HG03469 (cell line): Measurements from ENCODE around the gene SV2C.
A peak's percentile ranks its signal among the peaks of the same experiment; 100 is the strongest.

Experiments used
- ATAC-seq: cut with Tn5 transposase; IDR thresholded peaks from one replicate; pipeline ENCODE4 v1.9.1; 2021; ENCODE audit warnings: mild to moderate bottlenecking, moderate library complexity, moderate number of reproducible peaks; ENCODE audit not compliant: unreplicated experiment

The SV2C gene

DNA sequence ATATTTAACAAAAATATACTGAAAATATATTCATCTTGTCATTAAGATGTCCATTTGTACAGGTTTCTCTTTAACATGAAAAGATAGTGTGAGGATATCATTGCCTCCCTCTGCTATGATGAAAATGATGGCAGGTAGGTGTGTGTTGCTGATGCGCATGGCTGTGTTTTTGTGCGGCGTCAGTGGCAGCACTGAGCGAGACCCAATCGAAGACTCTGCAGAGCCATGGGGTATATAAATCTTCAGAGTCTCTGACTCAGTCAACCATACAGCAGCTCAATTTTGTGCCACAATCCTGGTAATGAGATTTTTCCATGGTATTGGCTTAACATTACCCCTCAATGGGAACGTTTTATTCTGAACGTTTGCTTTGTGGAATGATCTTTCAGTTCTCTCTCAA is 166.4 kb downstream of the SV2C start:
- ATAC-seq, result no peak

DNA sequence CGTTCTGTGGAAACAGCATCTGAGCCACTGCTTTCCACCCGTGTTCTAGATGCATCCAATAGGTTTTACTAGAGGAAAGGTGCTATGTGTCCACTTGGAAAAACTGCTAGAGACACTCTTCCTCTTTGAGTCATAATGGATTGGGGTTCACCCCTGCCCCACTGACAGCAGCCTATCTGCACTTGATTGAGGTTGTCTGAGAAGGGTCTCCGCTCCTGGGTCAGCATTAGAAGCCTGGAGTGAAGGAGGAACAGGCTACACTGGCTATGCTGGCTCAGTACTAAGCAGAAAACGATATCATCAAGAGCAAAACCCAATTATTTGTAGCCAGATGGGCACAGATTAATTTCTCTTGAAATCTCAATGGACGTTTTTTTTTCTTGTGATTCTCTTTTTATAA is 167.3 kb downstream of the SV2C start:
- ATAC-seq, result no peak

DNA sequence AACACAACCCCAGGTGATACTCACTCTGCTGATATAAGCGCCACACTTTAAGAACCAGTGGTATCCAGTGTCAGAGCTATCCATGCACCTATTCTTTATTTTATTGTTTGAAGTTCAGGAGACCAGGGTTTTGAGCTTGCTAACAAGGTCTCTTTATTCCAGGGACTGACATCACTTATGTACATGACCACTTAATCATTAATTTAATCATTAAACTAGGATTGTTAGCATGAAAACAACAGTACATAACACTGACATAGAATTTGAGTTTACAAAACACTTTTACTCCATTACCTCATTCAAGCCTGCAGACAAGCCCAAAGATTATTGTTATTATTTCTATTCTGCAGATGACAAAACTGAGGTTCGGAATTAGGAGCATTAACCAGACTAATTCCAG is 168.5 kb downstream of the SV2C start:
- ATAC-seq, result no peak

DNA sequence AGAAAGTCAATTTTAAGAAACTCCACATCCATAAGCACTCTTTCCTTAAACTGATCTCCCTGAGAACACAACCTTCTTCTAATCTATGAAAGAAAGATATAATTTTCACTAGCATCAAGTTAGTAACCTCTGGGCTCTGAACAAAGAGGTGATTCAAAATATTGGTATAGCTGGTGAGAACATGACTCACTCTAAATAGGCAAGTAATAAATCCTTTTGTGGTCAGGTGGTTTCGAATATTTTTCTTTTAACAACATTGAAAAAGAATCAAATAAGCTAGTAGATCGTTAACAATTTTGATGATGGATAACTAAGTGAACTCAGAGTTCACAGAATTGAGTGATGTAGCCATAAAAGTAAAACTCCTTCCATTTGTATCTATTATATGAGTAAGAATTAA is 169.3 kb downstream of the SV2C start:
- no peak for ATAC-seq

DNA sequence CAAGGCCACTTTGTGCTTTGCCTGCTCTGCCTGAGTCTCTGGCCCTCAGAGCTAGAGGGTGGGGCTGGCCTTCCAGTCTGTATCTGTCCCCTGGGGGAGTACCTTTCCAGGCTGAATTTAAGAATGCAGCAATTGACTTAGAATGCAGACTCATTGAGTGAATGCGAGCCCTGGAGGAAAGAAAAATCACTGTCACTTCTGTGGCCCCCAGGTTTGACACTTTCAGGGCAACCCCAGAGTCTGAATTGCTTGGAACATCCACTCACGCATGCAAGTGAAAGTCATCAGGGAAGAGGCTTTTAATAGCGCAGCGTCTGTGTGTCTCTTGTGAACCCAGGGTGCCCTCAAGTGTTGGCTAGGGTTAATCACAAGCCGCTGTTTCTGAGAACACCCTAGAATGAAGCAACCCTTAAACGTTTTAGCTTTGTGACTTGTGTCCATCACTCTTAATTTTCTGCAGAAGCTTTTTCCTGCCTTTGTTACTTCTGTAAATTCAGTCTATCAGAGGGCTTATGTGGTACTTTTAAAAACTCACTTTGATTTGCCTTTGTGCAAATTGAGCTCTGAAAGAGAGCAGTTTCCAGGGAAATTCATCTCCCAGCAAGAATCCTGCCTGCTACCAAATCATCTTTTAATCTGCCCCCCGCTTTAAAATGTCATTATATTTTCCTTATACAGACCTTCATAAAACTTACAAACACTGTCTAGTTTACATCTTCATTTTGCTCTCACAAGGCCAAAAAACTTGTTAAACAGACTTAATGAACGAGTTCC is 173.1 kb downstream of the SV2C start:
- peak; percentile 50 for ATAC-seq

DNA sequence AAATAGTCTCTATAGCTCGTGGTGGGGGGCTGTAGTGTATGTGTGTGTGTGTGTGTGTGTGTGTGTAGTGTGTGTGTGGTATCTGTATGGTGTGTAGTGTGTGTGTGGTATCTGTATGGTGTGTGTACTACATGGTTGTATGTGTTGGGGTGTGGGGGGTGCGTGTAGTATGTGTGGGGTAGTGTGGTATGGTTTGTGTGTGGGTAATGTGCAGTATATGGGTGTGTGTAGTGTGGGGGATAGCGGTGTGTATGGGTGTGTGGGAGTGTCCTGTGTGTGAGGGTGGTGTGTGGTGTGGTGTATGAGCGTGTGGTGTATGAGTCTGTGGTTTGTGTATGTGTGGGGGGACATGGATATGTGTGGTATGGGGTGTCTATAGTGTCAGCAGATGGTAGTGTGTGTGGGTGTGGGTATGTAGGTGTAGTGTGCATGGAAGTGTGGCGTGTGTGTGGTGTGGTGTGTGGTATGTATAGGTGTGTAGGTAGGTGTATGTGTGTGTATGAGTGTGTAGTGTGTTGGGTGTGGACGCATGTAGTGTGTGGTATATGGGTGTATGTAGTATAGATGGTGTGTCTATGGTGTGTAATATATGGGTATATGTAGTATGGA is 174.1 kb downstream of the SV2C start:
- no peak for ATAC-seq

DNA sequence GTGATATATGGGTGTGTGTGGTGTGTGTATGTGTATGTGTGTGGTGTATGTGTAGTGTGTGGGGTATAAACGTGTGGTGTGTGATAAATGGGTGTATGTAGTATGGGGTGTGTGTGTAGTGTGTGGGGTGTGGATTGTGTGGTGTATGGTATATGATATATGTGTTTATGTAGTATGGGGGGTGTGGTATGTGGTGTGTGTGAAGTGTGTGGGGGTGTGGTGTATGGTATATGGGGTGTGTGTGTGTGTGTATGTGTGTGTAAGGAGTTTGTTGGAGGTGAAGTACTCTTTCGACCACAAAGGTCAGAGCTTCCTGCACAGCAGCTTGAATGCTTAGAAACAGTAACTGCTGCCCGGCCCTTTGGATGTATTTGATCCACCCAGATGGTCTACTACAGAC is 174.7 kb downstream of the SV2C start:
- ATAC-seq, result no peak

DNA sequence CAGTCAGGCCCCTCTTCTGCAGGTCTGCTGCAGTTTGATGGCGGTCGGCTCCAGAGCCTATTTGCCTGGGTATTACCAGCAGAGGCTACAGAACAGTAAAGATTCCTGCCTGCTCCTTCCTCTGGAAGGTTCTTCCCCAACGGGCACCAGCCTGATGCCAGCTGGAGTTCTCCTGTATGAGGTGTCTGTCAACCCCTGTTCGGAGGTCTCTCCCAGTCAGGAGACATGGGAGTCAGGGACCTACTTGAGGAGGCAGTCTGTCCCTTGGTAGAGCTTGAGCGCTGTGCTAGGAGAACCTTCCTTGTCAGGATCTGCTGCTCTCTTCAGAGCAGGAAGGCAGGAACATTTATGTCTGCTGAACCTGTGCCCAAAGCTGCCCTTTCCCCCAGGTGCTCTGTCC is 181.5 kb downstream of the SV2C start:
- no peak for ATAC-seq

DNA sequence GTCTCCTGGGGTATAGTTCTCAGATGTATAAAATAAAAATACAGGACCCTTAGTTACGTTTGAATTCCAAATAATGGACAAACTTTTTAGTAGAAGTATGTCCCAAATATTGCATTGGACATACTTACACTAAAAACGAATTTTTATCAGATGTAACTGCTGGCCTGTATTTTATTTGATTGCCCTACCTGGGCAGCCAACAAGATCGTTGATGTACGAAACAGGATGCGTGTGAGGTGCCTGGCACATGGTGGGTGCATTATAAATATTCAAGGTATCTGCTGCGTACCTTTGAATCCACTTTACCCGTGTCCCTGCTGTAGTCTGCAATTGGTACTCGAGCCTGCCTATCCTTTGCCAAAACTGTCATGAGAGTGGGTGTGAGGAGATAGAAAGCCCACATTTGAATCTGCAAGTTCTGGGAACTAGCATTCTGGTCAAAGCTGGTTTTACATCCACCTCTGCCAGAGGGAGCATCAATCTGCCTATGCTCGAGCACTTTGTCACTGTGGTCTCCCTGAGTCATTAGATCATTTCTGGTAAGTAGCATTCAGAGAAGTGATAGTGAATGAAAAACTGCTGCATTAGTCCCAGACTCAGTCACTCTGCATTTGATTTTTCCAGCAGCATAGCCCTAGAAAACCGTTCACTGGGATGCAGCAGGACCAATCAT is 186.2 kb downstream of the SV2C start:
- ATAC-seq, result no peak

DNA sequence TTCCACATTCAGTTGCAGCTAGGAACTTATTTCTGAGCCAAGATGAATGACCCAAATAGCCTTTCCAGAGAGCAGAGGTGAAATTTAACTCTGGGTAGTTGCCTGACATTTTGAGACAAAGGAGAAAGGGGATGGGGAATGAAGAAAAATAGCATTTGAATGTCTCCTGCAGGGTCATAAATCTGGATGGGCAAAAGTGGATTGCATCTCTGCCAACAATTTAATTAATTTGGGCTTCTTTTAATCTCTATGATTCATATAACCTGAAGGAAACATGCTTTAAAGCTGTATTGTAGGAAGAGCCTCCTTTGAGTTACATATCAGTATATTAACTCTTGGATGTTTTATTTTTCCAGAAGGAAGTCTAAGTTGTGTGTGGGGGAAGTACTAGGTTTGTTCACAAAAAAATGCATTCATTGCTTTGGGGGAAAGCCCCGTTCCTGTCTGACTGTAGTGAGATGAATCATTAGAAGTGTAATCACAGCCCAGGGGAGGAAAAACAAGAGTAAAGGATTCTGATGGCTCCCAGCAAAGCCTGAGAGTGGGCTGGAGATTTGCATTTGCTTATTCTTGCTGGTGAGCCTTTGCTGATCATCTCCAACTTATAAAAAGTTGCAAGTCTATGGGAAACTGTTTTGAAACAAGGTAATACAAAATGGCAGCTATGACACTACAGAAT is 186.9 kb downstream of the SV2C start:
- ATAC-seq, result no peak

DNA sequence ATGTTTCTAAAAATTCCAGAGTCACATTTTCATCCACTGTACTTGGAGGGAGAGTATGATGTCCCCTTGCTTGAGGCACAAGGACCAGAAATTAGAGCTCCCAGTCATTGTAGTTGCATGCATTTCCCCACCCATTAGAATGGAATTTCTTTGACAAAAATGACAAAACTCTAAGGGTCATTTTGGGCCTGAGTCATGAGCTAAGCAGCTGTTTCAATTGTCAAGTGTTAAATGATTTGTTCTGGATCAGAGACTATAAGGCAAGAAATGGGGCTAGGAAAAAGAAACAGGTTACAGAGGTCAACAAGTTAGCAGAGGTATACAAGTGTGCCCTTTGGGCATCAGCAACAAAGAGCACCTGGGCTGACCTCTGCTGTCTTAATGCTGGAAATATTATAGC is 188.7 kb downstream of the SV2C start:
- ATAC-seq, result no peak

DNA sequence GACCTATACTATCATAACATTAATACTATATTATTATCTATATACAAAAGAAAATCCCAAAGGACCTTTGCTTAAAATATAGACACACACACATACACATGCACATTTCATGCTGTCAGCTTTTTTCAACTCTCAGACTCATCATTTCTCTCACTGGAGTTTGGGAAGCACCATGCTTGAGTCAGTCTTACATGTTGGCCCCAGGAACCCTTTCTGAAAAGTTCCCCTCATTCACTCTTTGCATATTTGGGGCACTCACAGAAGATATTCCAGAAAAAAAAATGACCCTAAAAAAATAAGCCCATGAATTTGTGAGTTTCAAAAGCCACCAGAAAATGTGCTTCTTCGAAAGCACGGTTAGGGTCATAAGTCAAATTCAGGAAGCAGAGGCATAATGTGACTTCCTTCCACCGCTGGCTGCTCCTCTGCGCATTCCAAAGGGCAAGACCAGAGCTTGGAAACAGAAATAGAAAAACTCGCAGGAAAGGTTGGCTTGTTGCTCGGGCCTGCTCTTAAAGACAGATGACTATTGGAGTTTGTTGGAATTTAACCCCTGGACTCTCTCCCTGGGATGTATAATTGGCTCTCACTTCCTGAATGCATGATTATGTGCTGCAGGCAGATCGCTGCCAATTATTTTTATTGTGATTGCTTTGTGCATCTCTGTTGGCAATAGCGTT is 190.2 kb downstream of the SV2C start:
- no peak for ATAC-seq

DNA sequence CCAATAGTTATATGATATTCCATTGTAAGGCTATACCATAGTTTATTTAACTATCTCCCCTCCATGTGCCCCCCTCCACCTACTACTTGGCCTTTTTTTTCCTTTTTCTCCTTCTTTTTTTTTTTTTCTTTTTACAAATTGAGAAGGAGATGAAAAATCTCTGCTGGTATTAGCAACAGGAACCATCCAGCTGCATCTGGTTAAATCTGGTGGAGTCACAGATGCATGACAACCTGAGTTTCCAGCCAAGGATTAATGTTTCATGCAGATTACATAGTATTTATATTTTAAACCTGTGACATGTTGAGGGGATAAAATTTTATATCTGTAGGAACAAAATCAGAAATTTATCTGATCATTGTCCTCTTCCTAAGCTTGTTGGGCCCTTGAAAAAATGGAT is 191.4 kb downstream of the SV2C start:
- no peak for ATAC-seq

DNA sequence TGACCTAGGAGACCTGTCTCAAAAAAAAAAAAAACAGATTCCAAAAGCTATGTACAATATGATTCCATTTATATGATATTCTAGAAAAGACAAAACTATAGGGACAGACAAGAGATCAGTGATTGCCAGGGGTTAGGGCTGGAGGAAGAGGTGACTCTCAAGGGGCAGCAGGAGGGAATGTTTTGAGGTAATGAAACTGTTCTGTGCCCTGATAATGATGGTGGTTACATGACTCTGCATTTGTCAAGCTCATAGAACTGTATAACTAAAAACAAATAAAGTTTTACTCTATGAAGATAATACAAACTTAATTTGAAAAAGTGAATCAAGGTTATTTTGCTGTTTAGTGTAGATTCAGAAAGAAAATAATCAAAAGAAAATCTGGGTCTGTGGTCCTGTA is 194.6 kb downstream of the SV2C start:
- ATAC-seq, result no peak

DNA sequence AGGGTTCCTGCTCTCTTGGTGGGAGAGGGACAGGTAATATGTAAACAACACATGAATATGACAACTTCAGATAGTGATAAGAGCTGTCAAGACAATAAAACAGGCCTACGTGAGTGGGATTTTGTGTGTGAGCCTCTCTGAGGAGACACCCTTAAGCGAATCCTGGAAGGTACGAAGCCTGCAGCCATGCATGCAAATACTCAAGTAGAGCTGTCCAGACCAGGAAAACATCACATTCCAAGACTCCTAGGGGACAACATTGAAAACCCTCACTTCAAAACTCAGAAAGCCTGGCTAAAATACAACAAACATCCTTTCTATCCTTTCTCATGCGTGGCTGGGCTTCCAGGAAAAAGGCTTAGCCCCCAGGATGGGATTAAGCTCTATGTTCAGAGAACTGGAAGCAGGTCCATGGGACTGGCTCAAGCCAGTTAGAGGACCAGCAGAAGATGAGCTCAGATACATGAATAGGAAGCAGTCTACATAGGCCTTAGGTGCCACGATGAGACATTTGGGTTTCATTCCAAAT is 195.1 kb downstream of the SV2C start:
- ATAC-seq, result no peak

DNA sequence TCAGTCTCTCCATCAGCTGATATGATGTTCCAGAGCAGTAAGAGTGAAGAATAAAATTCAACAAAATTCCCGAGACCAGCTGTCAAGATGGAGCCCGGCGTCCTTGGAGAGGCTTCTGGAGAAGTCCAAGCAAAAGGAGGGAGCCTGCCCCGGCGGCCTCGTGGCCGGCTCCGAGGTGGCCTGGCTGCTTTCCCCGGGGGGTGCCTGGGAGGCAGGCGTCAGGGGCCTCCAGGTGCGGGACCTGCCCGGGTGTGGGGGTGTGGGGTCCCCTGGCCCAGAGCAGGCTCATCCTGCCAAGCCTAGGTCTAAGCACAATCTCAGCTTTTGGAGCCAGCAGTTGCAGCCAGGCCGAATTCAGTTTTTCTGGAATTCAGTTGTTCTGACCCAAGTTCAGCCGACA is 197.3 kb downstream of the SV2C start:
- ATAC-seq, result no peak

DNA sequence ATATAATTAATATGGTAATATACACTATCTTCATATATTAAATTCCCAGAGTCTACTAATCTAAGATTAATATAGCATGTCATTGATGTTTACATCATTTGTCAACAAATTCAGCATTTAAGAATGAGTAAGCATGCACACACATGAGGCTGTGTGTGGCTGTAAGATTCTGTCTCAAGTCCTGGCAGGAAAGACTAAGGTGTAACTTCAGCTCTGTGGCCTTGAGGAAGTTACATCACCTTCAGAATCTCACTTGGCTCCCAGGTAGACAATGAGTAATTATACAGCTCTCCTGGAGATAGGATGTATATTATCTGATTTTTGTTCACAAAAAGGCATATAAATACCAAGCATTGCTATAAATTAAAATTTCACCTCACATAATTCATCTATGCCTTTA is 200.5 kb downstream of the SV2C start:
- ATAC-seq, result no peak

DNA sequence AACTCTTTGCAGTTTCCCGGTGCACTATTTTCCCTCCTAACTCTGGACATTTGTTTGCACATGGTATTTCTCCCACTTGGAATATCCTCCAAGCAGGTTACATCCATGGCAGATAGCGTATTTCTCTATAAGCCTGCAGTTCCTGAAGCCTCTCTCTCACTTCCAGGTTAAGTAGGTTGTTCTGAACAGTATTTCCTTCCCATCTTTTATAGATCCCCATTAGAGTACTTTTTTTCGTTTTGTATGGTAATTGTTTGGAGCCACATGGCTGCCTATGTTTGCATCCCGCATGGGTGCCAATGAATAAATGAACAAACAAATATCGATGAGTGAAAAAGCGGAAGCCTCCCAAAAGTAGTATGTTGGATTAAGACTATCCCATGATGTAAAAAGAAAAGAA is 206.5 kb downstream of the SV2C start:
- ATAC-seq, result no peak

DNA sequence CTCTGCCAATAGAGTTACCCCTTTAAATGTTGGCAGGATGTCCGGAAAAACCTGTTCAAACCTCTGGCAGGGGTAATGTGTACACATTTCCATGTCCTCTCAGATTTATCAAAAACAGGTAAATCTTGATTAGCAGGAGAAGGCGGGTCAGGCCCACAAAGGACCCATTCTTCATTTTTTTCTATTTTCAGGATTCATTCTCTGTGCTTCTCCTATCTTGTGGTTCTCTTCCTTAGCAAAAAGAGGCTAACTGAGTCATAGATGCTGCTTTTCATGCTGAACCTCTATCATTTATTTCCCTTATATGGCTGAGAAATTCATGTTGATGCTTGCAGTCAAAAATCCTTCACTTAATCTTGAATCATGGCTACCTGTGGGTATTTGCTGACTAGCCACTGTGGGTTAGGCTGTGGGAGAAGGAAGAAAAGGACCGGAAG is 207.2 kb downstream of the SV2C start:
- no peak for ATAC-seq

DNA sequence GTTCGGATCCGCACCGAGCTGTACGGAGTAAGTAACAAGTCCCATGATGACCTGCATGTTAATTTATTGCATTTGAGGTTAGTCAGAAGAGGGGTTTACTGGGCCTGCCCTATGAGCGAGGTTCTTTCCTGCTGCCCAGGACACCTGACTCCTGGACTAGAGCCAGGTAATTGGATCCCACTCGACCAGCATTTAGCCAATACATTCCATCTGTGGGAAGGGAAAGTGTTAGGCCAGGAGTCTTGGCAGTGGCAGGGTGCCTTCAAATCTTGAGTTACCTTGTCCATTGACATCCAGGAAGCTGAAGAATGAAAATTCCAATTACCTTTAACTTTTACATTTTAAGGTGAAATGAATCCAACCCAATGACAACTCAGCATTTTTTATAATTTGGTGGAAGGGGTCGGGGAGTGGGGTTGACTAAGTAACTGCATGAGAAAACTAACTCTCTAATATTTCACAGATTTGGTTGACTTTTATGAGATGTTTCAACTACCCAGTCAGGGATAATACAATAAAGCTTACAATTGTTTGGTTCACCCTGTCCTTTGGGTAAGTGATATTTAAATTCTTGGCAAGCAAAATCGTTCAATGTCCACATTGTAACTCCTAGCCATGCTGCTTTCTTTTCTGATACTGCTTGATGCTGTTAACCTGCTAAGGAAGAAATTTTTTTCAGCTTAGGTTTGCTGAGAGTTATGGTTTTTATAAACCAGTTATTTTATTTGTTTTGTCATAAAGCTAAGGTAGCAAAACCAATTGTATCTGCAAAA is 208.3 kb downstream of the SV2C start:
- no peak for ATAC-seq
